ENCODE measurements around the gene PDE3A.

PDE3A gene

DNA sequence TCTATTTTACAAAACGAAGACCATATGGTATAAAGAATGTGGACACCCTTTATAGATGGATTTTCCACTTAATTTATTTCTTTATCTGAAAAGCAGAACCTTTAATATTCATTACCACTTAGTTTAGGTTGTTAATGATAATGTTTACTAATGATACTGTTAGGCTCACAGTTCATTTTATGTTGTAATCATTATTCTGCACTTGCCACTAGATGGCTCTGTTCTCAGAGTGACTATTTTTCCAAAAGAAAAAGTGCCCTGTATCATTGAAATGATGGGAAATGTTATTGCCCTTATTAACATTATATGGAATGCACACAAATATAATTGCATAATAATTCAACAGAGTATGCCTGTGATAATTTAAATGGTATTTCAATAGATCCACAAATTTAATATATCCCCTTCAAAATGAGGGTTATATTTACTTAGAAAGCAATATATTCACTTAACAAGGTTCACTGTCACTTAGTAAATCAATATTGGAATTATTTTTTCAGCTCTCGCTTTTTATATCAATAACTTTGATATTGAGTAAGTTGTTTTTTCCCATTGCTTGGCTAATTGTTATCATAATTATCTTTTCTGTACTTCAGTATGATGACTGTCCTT is 95.7 kb downstream of the PDE3A start:
- DNase-seq: no peak

DNA sequence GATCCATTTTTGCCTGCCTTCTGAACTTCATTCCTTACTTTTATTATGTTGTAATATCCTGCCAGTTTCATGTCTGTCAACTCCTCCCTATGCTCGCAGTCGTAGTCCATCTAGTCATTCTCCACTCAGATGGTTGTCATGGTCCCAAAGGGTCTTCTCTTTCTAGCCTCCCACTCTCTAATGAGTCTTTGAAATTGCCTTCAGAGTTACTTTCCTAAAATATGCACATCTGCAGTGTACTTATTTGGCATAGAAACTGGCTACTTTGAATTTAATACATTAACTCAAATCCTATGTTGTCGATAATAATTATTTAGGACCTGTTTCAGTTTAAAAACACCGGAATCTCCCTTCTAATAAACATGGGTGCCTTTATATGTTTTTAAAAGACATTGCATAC is 101.0 kb downstream of the PDE3A start:
- DNase-seq: no peak

DNA sequence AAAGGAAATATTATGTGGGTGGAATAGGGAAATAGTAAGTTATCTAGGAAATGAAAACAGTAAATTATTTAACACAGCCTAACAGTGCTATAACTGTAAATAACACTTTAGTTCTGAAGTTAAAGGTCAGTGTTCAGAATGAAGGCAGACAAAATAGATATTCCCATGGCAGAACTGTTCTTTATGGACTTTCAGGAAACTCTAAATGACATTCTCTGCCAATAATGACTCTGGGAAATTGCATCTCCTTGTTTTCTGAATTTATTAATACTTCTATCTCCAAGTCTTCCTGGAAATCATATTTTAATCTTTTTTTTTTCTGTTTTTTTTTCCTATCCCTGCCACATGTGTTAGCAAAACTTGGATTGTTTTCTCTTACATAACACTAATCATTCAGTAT is 101.4 kb downstream of the PDE3A start:
- no peak for DNase-seq

- DNase-seq: no peak
Measured at GRCh38 chr12:20472102-20472782, 103.9 kb downstream of the PDE3A start.

DNA sequence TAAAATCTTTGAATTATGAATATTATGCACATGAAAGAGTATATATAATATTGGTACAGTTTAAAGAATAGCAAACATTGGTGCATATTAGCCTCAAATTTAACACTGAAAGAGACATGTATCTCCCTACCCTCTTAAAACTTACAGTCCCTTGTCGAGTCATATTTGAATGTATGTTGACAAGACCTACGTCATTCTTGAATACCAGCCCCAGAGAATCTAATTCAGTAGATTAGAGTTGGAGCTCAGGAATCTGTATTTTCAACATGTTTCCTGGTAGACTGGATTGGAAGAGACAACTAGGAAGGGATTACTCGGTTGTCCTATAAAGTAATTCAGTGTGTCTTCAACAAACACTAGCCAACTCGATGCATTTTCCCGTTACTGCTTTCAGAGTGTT is 104.8 kb downstream of the PDE3A start:
- DNase-seq: no peak

DNA sequence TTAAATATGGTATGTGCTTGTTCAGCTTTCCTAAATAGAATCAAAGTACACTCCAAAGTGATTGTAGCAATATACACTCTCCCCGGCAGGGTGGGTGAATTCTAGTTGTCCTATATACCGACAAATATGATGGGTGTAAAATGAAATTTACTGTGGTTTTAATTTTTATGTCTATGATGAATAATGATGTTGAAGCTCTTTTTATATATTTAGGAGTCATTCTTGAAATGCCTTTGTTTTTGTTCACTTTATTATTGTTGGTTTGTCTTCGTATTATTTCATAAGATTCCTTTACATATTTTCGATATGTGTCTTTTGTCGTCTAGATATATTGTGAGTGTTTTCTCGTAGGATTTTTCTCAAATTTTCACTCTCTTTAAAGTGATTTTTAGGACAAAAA is 105.7 kb downstream of the PDE3A start:
- DNase-seq: no peak

- no peak for DNase-seq
Measured at GRCh38 chr12:20474443-20474842, 106.1 kb downstream of the PDE3A start.

DNA sequence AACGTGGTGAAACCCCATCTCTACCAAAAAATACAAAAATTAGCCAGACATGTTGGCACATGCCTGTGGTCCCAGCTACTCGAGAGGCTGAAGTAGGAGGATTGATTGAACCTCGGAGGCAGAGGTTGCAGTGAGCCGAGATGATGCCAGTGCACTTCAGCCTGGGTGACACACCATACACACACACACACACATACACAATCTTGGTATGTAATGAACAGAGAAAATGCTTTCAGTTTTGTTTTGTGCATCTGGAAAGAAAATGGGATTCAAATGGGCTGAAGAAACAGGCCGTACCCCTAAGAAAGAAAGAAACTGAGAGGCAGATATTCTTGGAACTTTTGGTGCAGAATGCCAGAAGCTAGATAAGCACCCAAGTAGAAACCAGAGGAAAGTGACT is 107.2 kb downstream of the PDE3A start:
- DNase-seq: no peak

DNA sequence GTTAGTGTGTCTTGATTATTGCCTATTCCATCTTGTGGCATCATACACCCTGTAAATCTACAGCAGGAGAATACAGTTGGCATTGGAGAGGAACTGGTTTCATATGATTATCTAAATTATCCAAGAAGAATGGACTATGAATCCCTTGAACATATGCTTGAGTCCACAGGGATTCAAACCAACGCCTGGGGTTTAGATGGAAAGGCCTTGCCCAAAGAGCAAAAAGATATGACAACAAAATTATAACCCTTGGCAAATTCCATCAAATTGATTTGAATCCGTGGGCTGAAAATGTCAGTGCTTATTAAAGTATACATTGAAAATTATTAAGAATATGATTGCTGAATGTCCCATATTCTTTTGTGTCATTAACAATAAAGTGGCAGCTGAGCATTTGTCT is 108.2 kb downstream of the PDE3A start:
- DNase-seq: no peak

DNA sequence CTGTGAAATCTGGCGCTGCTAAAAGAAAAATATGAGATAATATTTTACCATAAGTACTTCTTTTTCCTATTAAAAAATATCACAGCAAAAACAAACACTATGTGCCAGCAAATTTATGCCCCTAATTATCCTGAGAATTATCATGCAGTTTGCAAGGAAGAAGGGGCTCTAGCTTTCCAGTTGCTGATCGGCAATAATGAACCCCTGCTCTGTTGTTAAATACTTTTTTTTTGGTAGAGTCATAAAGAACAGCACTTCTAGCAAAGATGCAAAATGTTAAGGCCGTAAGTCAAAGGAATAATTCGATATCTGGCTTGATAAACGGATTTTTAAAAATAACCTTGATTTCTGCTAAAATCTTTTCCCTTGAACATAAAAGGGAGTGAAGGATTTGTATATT is 108.9 kb downstream of the PDE3A start:
- DNase-seq: no peak

GRCh38 chr12:20477672-20478071 is 109.3 kb downstream of the PDE3A start:
- DNase-seq: no peak

DNA sequence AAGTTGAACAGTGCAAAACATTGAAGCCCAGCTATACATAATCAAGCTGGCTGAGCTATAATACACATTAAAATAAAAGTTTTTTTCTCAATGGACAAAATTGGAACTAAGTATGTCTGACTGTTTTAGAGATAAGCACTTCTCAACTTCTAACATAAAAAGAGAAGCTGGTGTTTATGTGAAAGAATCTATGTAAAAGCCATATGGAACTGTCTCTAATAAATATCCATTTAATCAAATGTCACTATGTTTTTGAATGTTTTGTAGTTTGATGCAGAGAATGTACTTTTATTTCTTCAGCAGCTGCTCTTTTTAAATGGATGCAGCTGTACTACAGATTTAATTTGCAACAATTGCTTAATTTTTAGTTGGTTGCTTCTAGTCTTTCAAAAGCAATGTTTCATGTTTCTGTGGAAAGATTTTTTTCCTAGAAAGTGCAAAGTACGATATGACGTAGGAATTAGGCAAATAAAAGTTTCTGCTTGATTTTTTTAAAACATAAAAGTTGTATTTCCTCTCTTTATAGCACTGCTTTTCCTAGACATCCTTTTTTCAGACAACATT is 114.2 kb downstream of the PDE3A start:
- no peak for DNase-seq

- no peak for DNase-seq
Measured at GRCh38 chr12:20483776-20484175, 115.4 kb downstream of the PDE3A start.

GRCh38 chr12:20486233-20486632 is 117.9 kb downstream of the PDE3A start:
- no peak for DNase-seq

DNA sequence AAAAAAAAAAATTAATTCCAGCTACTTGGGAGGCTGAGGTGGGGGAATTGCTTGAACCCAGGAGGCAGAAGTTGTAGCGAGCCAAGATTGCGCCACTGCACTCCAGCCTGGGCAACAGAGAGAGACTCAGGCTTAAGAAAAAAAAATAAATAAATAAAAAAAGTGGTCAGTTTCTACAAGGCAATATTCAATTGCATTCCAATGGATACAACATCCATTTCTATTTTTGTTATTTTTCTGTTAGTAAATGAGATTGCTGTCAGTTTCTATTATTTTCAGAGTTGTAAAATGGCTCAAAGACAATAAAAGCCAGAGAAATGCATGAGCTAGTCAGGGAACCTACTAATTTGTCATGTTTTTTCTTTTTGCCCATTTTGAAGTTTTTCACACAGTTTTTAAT is 119.2 kb downstream of the PDE3A start:
- DNase-seq: no peak

DNA sequence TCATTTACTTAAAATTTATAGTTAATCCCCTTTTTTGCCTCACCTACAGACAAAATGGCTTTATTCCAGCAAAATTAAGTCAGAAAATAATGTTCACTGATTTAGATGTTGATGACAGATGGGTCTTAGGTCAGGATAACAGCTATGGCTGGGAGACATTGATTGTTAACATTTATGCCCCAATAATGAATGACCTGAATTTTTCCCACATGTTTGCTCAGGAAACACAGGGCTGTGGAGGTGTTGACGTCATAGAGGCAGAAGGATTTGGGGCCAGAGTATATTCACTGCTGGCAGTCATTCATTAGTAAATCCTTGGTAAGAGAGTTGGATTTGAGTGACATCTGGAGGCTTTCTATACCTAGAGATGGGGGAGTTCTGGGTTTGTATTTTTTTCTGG is 121.3 kb downstream of the PDE3A start:
- DNase-seq: no peak

- no peak for DNase-seq
Measured at GRCh38 chr12:20490213-20490612, 121.9 kb downstream of the PDE3A start.

DNA sequence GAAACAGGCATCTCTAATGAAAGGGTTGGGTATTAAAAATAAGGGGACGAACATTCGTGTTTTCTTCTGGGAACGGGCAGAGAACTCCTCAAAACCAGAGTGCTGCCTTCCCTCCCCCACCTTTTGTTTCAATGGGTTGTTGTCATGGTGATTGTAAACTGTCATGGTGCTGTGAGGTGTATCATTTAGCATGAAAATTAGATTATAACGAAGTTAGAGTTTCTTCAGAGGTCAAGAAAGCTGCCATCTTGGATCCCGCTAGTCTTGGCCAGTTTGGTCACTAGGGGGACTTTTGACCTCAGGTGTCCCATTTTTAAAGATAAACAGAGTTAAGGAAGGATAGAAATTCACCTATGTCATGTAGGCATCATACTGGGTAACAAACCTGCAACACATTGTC is 123.0 kb downstream of the PDE3A start:
- no peak for DNase-seq

GRCh38 chr12:20492251-20492760 is 124.0 kb downstream of the PDE3A start:
- DNase-seq: no peak

- DNase-seq: no peak
Measured at GRCh38 chr12:20493934-20494333, 125.6 kb downstream of the PDE3A start.

- no peak for DNase-seq
Measured at GRCh38 chr12:20494851-20495250, 126.5 kb downstream of the PDE3A start.

GRCh38 chr12:20495997-20496396 is 127.7 kb downstream of the PDE3A start:
- DNase-seq: no peak

GRCh38 chr12:20497707-20498106 is 129.4 kb downstream of the PDE3A start:
- DNase-seq: no peak

DNA sequence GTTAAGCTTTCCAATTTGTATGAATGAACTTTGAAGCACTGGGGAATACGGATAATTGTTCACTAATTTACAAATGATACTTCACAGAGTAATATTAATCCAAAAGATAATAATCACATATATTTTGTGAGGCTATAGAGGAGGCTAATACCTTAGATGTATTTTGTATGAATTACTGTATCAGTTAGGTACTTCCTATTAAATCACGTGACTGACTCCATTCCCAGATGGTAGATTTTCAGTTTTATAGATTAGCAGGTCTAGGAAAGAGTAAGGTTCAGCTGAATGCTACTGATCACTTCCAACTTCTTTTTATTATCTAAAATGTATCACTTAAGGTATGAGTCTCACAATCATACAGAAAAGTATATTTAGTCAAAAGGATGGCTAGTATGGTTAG is 133.6 kb downstream of the PDE3A start:
- DNase-seq: no peak

DNA sequence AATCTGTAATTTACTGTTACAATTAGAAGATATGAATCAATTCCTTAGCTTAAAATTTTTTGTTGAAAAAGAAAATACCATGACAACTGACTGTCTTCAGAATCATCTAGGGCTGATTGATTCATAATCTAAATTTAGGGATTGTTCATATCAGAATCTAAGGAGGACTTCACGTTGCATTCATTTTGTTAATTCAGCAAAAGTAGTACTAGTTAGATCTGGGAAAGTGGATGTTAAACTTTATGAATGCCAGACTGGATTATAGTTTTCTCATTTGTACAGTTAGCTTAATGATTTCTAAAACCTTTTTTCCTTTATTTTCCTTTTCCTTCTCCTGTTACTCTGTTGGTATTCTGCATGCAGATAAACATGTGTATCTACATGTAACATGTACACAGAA is 135.5 kb downstream of the PDE3A start:
- DNase-seq: no peak

Measured in NCI-H1048 (cell line).